HepG2 (cell line): ENCODE measurements around the gene LRRC3. TPM values are rescaled to one million over a fixed set of nuclear protein-coding genes. Genes with fewer than 3 reads are reported as not detected.

Experiments
- ATM ChIP-seq: fragments of 450-650 bp; IDR thresholded peaks from 2 replicates; pipeline ENCODE4 v1.7.1; 2017; ENCODE audit warnings: mild to moderate bottlenecking, borderline replicate concordance
- BORCS8-MEF2B ChIP-seq: sonication (generic); formaldehyde crosslinking; IDR thresholded peaks from 2 replicates; pipeline ENCODE4 v1.8.0; 2022; ENCODE audit warnings: mild to moderate bottlenecking, missing genetic modification reagents
- FLYWCH1 ChIP-seq: sonication (generic); formaldehyde crosslinking; IDR thresholded peaks from 2 replicates; pipeline ENCODE4 v1.8.1; 2023; ENCODE audit warnings: mild to moderate bottlenecking, missing genetic modification reagents
- HOXA5 ChIP-seq: sonication (generic); formaldehyde crosslinking; IDR thresholded peaks from 2 replicates; pipeline ENCODE4 v1.4.0; 2020; ENCODE audit warnings: missing genetic modification reagents
- MXI1 ChIP-seq: IDR thresholded peaks from 3 replicates; pipeline ENCODE4 v1.6.1; 2012; ENCODE audit warnings: low read depth, low read length, inconsistent platforms, borderline replicate concordance
- POLR2G ChIP-seq: fragments of 200-400 bp; formaldehyde crosslinking; IDR thresholded peaks from 2 replicates; pipeline ENCODE4 v1.6.1; 2018; ENCODE audit warnings: mild to moderate bottlenecking, low read depth, low read length, moderate library complexity
- RFX5 ChIP-seq: IDR thresholded peaks from 2 replicates; pipeline ENCODE4 v1.6.1; 2011; ENCODE audit warnings: low read depth, low read length, improper control_type of control experiment
- SIX4 ChIP-seq: sonication (generic); formaldehyde crosslinking; IDR thresholded peaks from 2 replicates; pipeline ENCODE4 v1.4.0; 2020; ENCODE audit warnings: missing genetic modification reagents
- ZBTB38 ChIP-seq: sonication (generic); formaldehyde crosslinking; IDR thresholded peaks from 2 replicates; pipeline ENCODE4 v1.5.1; 2020; ENCODE audit warnings: mild to moderate bottlenecking, missing genetic modification reagents
- ZIK1 ChIP-seq: sonication (generic); formaldehyde crosslinking; IDR thresholded peaks from 2 replicates; pipeline ENCODE4 v1.5.0; 2020; ENCODE audit warnings: mild to moderate bottlenecking, low read depth, missing genetic modification reagents, borderline replicate concordance
- ZNF441 ChIP-seq: sonication (generic); formaldehyde crosslinking; IDR thresholded peaks from 2 replicates; pipeline ENCODE4 v1.7.0; 2021; ENCODE audit warnings: missing genetic modification reagents, borderline replicate concordance
- ZNF552 ChIP-seq: sonication (generic); formaldehyde crosslinking; IDR thresholded peaks from 2 replicates; pipeline ENCODE4 v1.9.0; 2022; ENCODE audit warnings: missing genetic modification reagents, mild to moderate bottlenecking, borderline replicate concordance
- ZNF772 ChIP-seq: sonication (generic); formaldehyde crosslinking; IDR thresholded peaks from 2 replicates; pipeline ENCODE4 v1.5.0; 2020; ENCODE audit warnings: mild to moderate bottlenecking, missing genetic modification reagents
- polyA plus RNA-seq, 8 experiments: library from polyadenylated mRNA; depleted of rRNA in 3 of 8; stranded (reverse) in 7 of 8; unstranded in 1 of 8; fragments of >200 nt; fragmentation: Illumina TruSeq in 4 of 8; extraction: Trizol in 4 of 8; gene quantifications; 2 replicates each; pipeline versions ENCODE4 v1.2.1 to v1.2.3, GENCODE V29; 2011 to 2016; ENCODE audit warnings: low read depth in 4 of 8, missing spikeins in 1 of 8, mixed read lengths in 1 of 8; ENCODE audit not compliant: insufficient read depth in 1 of 8
- total RNA-seq, 5 experiments: library from RNA; depleted of rRNA; stranded (reverse); fragments of >200 nt; fragmentation: Illumina TruSeq; extraction: Trizol; gene quantifications; 2 replicates each; pipeline ENCODE4 v1.2.3, GENCODE V29; 2016; ENCODE audit warnings: low read depth in 1 of 5
- TF ChIP-seq, protein P1 (sequence below): sonication (generic); formaldehyde crosslinking; IDR thresholded peaks from 2 replicates; pipeline ENCODE4 v1.8.0; 2022; ENCODE audit warnings: mild to moderate bottlenecking, missing genetic modification reagents, moderate library complexity
- TF ChIP-seq, protein P2 (sequence below): sonication (generic); formaldehyde crosslinking; IDR thresholded peaks from 2 replicates; pipeline ENCODE4 v1.4.0; 2020; ENCODE audit warnings: mild to moderate bottlenecking, missing genetic modification reagents, borderline replicate concordance
- TF ChIP-seq, protein P3 (sequence below): sonication (generic); formaldehyde crosslinking; IDR thresholded peaks from 2 replicates; pipeline ENCODE4 v1.5.1; 2020; ENCODE audit warnings: mild to moderate bottlenecking, missing genetic modification reagents, moderate library complexity
- TF ChIP-seq, protein P4 (sequence below): sonication (generic); formaldehyde crosslinking; IDR thresholded peaks from 2 replicates; pipeline ENCODE4 v1.4.0; 2020; ENCODE audit warnings: missing genetic modification reagents
- TF ChIP-seq, protein P5 (sequence below): sonication (generic); formaldehyde crosslinking; IDR thresholded peaks from 2 replicates; pipeline ENCODE4 v1.4.0; 2020; ENCODE audit warnings: missing genetic modification reagents

Gene LRRC3
- total and polyA plus RNA-seq, 2 of the 13 experiments (the other 11 are each of a cell fraction or from before 2014, with no cell fraction given): 4.8 to 16.5 TPM

DNA sequence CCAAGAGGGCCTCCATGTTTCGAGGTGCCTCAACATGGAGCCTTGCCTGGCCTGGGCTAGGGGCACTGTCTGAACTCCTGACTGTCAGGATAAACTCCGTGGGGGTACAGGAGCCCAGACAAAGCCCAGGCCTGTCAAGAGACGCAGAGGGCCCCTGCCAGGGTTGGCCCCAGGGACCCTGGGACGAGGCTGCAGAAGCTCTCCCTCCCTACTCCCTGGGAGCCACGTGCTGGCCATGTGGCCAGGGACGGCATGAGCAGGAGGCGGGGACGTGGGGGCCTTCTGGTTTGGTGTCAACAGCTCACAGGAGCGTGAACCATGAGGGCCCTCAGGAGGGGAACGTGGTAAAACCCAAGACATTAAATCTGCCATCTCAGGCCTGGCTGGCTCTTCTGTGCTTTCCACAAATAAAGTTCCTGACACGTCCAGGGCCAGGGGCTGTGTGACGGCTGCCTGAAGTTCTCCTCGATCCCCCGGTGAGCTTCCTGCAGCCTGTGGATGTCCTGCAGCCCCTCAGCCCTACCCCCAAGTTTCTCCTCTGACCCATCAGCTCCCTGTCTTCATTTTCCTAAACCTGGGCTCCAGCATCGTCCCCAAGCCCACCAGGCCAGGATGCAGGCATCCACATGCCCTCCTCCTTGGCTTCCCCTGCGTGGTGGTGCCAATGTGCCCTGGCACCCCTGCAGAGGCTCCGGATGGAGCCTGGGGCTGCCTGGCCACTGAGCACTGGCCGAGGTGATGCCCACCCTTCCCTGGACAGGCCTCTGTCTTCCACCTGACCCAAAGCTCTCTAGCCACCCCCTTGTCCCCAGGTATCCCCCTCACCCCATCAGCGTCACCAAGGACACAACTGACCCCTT is 12.8 kb upstream of the LRRC3 start (continued):
- TF ChIP-seq POLR2G (no peak), ZNF552 (CRISPR knock-in tag) (no peak), ZIK1 (CRISPR knock-in tag) (0 out of 2 replicates have a peak, but pooled peaks have one; percentile 49), BORCS8-MEF2B (CRISPR knock-in tag) (peak; percentile 70; the same call in 1 of the 2 replicates), FLYWCH1 (CRISPR knock-in tag) (no peak), ZBTB38 (CRISPR knock-in tag) (peak; percentile 62; the same call in 1 of the 2 replicates), ATM (no peak), MXI1 (no peak), SIX4 (CRISPR knock-in tag) (no peak), ZNF772 (CRISPR knock-in tag) (no peak; the same call in 1 of the 2 replicates), HOXA5 (CRISPR knock-in tag) (0 out of 2 replicates have a peak, but pooled peaks have one; percentile 54), ZNF441 (CRISPR knock-in tag) (peak; percentile 44; the same call in 1 of the 2 replicates), RFX5 (no peak)
- TF ChIP-seq, protein P1, sequence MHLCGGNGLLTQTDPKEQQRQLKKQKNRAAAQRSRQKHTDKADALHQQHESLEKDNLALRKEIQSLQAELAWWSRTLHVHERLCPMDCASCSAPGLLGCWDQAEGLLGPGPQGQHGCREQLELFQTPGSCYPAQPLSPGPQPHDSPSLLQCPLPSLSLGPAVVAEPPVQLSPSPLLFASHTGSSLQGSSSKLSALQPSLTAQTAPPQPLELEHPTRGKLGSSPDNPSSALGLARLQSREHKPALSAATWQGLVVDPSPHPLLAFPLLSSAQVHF (CRISPR knock-in tag): peak; percentile 70; the same call in 1 of the 2 replicates
- TF ChIP-seq, protein P2, sequence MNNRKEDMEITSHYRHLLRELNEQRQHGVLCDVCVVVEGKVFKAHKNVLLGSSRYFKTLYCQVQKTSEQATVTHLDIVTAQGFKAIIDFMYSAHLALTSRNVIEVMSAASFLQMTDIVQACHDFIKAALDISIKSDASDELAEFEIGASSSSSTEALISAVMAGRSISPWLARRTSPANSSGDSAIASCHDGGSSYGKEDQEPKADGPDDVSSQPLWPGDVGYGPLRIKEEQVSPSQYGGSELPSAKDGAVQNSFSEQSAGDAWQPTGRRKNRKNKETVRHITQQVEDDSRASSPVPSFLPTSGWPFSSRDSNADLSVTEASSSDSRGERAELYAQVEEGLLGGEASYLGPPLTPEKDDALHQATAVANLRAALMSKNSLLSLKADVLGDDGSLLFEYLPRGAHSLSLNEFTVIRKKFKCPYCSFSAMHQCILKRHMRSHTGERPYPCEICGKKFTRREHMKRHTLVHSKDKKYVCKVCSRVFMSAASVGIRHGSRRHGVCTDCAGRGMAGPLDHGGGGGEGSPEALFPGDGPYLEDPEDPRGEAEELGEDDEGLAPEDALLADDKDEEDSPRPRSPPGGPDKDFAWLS (CRISPR knock-in tag): no peak
- TF ChIP-seq, protein P3, sequence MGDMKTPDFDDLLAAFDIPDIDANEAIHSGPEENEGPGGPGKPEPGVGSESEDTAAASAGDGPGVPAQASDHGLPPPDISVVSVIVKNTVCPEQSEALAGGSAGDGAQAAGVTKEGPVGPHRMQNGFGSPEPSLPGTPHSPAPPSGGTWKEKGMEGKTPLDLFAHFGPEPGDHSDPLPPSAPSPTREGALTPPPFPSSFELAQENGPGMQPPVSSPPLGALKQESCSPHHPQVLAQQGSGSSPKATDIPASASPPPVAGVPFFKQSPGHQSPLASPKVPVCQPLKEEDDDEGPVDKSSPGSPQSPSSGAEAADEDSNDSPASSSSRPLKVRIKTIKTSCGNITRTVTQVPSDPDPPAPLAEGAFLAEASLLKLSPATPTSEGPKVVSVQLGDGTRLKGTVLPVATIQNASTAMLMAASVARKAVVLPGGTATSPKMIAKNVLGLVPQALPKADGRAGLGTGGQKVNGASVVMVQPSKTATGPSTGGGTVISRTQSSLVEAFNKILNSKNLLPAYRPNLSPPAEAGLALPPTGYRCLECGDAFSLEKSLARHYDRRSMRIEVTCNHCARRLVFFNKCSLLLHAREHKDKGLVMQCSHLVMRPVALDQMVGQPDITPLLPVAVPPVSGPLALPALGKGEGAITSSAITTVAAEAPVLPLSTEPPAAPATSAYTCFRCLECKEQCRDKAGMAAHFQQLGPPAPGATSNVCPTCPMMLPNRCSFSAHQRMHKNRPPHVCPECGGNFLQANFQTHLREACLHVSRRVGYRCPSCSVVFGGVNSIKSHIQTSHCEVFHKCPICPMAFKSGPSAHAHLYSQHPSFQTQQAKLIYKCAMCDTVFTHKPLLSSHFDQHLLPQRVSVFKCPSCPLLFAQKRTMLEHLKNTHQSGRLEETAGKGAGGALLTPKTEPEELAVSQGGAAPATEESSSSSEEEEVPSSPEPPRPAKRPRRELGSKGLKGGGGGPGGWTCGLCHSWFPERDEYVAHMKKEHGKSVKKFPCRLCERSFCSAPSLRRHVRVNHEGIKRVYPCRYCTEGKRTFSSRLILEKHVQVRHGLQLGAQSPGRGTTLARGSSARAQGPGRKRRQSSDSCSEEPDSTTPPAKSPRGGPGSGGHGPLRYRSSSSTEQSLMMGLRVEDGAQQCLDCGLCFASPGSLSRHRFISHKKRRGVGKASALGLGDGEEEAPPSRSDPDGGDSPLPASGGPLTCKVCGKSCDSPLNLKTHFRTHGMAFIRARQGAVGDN (CRISPR knock-in tag): peak; percentile 96
- TF ChIP-seq, protein P4, sequence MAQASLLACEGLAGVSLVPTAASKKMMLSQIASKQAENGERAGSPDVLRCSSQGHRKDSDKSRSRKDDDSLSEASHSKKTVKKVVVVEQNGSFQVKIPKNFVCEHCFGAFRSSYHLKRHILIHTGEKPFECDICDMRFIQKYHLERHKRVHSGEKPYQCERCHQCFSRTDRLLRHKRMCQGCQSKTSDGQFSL (CRISPR knock-in tag): no peak
- TF ChIP-seq, protein P5, sequence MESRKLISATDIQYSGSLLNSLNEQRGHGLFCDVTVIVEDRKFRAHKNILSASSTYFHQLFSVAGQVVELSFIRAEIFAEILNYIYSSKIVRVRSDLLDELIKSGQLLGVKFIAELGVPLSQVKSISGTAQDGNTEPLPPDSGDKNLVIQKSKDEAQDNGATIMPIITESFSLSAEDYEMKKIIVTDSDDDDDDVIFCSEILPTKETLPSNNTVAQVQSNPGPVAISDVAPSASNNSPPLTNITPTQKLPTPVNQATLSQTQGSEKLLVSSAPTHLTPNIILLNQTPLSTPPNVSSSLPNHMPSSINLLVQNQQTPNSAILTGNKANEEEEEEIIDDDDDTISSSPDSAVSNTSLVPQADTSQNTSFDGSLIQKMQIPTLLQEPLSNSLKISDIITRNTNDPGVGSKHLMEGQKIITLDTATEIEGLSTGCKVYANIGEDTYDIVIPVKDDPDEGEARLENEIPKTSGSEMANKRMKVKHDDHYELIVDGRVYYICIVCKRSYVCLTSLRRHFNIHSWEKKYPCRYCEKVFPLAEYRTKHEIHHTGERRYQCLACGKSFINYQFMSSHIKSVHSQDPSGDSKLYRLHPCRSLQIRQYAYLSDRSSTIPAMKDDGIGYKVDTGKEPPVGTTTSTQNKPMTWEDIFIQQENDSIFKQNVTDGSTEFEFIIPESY (CRISPR knock-in tag): no peak
